Epidermal melanocyte (primary cell): ENCODE results near the gene SLC4A7.
"Not testable (repeated sequence)": the region's sequence is repeated elsewhere in the genome, so short reads cannot be mapped to it uniquely, and the experiment has no call there.

Source experiments
- DNase-seq: peaks from one replicate; pipeline ENCODE4 v3.0.0; 2011; ENCODE audit warnings: low spot score; ENCODE audit not compliant: insufficient read length

The SLC4A7 gene

GRCh38 chr3:27360113-27361078, 123.8 kb downstream of the SLC4A7 start:
- DNase-seq = no peak

DNA sequence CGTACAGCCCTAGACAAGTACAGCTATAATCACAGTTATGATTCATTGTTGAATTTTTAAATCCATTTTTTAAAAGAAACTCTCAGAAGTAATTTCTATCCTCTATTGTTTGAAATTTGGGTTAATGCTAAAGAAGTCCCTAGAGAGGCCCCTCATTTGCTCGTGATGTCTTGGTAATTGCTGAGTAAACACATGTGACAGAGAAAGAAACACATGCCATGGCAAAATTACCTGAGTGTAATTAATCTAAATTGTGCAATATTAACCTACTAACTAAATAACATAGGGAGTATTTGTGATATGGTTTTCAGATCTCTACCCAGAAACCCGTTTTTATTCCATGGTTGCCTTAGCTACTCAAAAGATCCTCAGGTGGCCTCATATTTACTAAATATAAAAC, 125.8 kb downstream of the SLC4A7 start:
- DNase-seq = no peak

- DNase-seq = no peak
Measured at GRCh38 chr3:27357665-27358258, 126.4 kb downstream of the SLC4A7 start.

GRCh38 chr3:27356976-27357375, 127.2 kb downstream of the SLC4A7 start:
- no peak for DNase-seq

DNA sequence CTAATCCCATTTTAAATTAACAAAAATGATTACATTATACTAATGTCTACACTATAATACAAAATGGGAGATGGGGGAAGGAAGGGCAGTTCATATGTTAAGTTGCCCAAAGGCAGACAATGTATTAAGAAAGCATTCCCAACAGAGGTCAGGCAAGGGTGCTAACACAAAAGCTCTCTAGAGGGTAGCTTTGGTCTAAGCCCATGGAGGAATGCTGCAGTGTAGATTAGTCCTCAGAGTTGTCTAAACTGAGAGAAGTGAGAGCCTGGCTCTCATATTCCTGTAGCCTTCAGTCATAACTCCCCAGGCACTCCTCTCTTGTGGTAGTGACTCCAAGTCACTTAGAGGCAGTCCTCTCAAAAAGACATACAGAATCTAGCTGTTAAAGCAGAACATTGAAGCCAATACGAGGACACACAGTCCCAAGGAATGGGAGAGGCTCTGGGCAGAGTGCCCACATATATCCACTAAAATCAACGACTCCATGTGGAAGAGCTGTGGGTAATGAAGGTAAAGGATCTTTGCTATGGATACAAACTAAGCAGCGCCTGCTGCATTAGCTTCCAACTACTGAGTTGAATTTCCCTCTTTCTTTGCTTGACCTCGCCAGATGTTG, 129.5 kb downstream of the SLC4A7 start:
- DNase-seq = no peak

GRCh38 chr3:27354161-27354560, 130.0 kb downstream of the SLC4A7 start:
- DNase-seq = no peak

- no peak for DNase-seq
Measured at GRCh38 chr3:27353221-27353620, 131.0 kb downstream of the SLC4A7 start.

DNA sequence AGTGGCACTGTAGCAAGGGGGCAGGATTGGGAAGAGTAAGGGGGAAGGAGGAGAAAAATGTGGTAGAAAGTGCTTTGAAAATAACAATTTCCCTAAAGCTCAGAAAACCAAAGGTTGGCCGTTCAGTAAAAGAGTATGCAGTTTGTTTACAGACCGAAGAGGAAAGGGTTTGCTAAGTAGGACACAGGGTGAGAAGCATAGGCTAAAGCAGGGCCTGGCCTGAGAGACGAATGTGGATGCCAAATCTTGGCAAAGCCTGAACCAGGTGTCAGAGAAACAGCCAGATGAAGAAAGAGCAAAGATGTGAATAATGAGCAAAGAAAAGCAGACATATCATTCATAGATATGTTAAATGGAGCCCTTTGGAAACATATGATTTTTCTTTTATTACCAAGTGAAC, 132.1 kb downstream of the SLC4A7 start:
- no peak for DNase-seq

DNA sequence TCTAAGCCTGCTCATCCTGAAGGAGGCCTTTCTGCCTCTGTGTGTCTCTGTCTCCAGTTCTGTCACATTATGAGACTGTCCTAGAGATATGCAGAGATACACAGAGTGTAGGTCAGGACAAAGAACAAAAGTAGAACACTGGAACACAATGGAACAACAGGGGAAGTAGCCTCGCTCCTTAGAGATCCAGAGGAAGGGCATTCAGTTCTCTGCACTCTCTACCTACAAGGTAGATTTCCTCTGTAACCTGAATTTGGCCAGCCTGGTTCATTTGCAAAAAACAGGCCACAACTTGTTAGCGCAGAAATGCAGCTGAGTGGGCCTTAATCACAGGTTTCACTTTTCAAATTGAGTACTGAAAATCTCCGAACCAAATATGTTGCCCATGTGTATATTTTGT, 134.4 kb downstream of the SLC4A7 start:
- DNase-seq = no peak

GRCh38 chr3:27345959-27346865, 138.0 kb downstream of the SLC4A7 start:
- DNase-seq = no peak

DNA sequence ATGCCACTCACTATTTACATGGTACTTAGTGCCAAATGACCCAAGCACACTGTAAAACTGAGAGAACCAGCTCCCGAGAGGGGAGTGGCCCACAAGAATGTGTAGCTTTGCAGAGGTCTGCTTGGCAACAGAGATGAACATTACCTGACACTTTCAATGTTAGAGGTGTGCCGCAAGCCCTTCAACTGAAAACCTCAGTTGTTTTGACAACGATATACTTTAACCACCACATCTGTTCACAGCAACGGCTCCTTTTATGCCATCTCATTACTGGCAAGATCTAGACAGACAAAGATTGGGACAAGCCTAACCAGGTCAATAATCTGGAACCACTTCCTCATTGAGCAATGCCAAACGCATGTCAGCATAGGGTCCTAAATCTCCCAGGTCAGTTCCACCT, 138.7 kb downstream of the SLC4A7 start:
- no peak for DNase-seq

GRCh38 chr3:27345045-27345444, 139.1 kb downstream of the SLC4A7 start:
- no peak for DNase-seq

- DNase-seq = no peak
Measured at GRCh38 chr3:27344192-27344591, 140.0 kb downstream of the SLC4A7 start.

DNA sequence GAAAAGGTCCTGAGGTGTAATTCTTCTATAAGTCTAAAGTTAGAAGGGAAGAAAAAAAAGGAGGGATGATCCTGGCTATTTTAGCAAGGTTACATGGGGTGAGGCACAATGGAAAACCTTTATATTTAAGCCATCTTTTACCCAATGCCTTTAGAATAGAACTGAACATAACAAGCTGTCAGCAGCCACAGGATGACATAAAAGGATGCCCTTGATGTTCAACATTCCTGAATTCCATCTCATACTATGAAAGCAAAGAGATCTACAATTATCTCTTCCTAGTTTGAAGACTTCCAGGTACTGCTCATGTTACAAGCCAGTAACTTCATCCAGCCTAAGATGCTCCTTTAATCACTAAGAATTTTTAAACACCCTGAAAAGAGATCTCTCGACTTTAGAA, 141.9 kb downstream of the SLC4A7 start:
- no peak for DNase-seq

DNA sequence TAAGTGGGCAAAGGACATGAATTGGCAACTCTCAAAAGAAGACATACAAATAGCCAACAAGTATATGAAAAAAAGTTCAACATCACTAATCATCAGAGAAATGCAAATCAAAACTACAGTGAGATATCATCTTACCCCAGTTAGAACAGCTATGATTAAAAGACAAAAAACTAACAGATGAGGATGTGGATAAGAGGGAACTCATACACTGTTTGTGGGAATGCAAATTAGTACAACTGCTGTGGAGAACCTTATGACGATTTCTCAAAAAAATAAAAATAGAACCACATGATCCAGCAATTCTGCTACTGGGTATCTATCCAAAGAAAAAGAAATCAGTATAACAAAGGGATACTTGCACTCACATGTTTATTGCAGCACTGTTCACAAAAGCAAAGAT, 143.7 kb downstream of the SLC4A7 start:
- no peak for DNase-seq

GRCh38 chr3:27335571-27335970, 148.6 kb downstream of the SLC4A7 start:
- no peak for DNase-seq

DNA sequence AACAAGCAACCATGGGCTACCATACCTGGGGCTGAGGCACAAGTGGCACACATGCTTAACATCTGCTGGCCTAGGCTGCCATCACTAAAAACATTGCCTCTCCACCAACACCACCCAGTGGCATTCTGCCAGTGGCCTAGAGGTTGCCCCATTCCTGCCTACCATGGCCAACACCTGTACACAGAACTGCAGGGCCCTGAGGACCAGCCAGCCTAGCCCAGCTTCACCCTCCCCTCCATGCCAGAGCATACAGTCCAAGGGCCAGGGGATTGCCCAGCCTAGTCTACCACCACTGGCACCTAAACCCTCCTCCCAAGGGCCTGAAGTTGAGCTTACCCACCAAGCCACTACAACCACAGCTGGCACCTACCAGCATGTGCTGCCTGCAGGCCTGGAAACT, 150.3 kb downstream of the SLC4A7 start:
- no peak for DNase-seq

DNA sequence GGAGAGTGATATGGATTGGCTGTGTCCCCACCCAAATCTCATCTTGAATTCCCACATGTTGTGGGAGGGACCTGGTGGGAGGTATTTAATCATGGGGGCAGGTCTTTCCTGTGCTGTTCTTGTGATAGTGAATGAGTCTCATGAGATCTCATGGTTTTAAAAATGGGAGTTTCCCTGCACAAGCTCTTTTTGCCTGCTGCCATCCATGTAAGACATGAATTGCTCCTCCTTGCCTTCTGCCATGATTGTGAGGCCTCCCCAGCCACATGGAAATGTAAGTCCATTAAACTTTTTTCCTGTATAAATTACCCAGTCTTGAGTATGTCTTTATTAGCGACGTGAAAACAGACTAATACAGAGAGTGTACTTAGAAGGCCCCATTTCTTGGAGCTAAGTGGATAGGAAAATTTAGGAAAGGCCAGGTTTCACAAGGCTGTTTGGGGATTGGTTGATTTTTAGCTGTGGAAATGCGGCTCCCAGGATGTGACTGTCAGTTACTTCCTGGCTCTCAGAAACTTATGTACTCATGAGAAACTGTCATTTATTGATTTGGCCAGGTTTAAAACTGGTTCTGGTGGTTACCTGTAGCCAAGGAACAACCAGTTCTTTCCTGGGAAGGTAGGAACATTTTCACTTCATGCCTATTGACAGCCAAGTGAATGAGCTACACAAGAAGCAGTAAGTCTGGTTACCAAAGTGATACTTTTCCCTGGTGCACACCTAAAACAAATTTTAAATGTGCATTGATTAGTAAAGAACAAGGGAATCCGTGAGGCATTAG, 155.0 kb downstream of the SLC4A7 start:
- DNase-seq = not testable (repeated sequence)

DNA sequence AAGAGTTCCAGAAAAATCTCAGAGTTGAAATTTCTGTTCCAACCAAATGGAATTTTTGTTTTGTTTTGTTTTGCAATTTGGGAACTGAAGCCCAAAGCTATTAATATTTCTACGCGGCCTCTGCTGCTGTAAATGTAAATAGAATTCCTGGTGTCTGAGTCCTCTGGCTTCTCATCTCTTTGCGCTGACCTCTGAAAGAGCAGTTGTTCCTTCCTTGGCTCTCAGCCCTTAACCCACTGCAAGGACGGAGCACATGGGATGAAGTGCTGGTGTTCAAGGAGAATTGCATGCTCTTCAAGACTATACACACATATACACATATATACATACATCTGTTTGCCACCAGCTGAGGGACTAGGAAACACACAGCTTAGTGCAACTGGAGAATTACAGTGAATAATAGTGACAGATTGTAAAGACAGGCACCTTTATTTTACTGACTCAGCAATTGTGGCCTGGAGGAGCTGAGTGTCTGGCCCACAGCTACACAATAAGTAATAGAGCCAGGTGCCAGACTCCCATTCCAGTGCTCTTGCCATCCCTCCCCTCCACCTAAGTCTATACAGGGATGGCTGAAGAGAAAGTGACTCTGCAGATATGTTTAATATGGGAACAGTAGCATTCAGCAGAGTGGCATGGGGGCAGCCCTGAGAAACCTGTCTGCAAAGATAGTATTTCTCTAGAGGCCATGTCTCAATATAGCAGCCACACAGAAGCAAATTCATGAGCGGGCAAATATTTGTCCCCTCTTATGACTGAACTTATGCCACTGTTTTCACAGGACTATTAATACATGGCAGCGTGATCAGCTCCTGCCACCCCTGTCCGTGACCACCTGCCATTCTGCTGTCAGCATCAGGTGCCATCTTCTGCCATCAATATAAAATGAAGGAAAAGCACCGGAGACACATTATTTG, 157.3 kb downstream of the SLC4A7 start:
- DNase-seq = peak; percentile 40
